ENCODE measurements around the gene ZNF367. TPM values are rescaled to one million over a fixed set of nuclear protein-coding genes. Genes with fewer than 3 reads are reported as not detected.
"Not testable (repeated sequence)": the region's sequence is repeated elsewhere in the genome, so short reads cannot be mapped to it uniquely, and the experiment has no call there.

Gene ZNF367
- polyA plus RNA-seq, 1 donor from 2014 or later: 2.0 TPM

- no peak overlapping the region for H2AFZ ChIP-seq (ENCODE audit: low read depth, low read length)
- H3K4me3 ChIP-seq (ENCODE audit: low read length): no peak overlapping the region
- H3K27me3 ChIP-seq (ENCODE audit: insufficient read depth, low read depth, low read length): no peaks in the 10 kb centered on the region
- H3K27ac ChIP-seq (ENCODE audit: low read length): no peak overlapping the region
- no peaks in the 10 kb centered on the region for H3K79me2 ChIP-seq (replicated peaks; ENCODE audit: insufficient read depth, low read length)
- no peaks in the 10 kb centered on the region for H3K9me3 ChIP-seq (ENCODE audit: low read length)
- H3K36me3 ChIP-seq (ENCODE audit: insufficient read depth, low read length): no peaks in the 10 kb centered on the region
- no peaks in the 10 kb centered on the region for H4K20me1 ChIP-seq (ENCODE audit: insufficient read depth)
- H3K9me2 ChIP-seq (ENCODE audit: insufficient read depth, low read length): no peaks in the 10 kb centered on the region
- H3K9ac ChIP-seq (ENCODE audit: low read length): no peak overlapping the region
- no peaks in the 10 kb centered on the region for H3F3A ChIP-seq (ENCODE audit: insufficient read depth, low read length, poor library complexity, severe bottlenecking)
- H3K4me2 ChIP-seq (ENCODE audit: low read length): no peak overlapping the region
- TF ChIP-seq EZH2 (IDR thresholded peaks at IDR 0.05; ENCODE audit: borderline replicate concordance, insufficient read depth, low read length, poor library complexity, severe bottlenecking) (no peak), RAD21 (conservative IDR thresholded peaks at IDR 0.05) (no peak), EP300 (conservative IDR thresholded peaks at IDR 0.05; ENCODE audit: poor library complexity, severe bottlenecking) (no peak), TAF1 (IDR thresholded peaks at IDR 0.05; ENCODE audit: low read depth) (no peak), SMC3 (conservative IDR thresholded peaks at IDR 0.05; ENCODE audit: poor library complexity) (no peak), REST (IDR thresholded peaks at IDR 0.05; ENCODE audit: borderline replicate concordance) (no peak), CTCF (IDR thresholded peaks at IDR 0.05; ENCODE audit: poor library complexity, severe bottlenecking) (no peak), POLR2AphosphoS5 (IDR thresholded peaks at IDR 0.05) (no peak), MXI1 (conservative IDR thresholded peaks at IDR 0.05; ENCODE audit: poor library complexity, severe bottlenecking) (no peak)
Observed at GRCh38 chr9:96360976-96361375, 57.2 kb downstream of the ZNF367 start.

- not testable (repeated sequence) for H3K79me2 ChIP-seq (replicated peaks; ENCODE audit: insufficient read depth, low read length); H3K27ac ChIP-seq (ENCODE audit: low read length); H3K4me3 ChIP-seq (ENCODE audit: low read length); H3K4me2 ChIP-seq (ENCODE audit: low read length); H3K9me3 ChIP-seq (ENCODE audit: low read length); H3K9me2 ChIP-seq (ENCODE audit: insufficient read depth, low read length); H3K36me3 ChIP-seq (ENCODE audit: insufficient read depth, low read length); H2AFZ ChIP-seq (ENCODE audit: low read depth, low read length); H3F3A ChIP-seq (ENCODE audit: insufficient read depth, low read length, poor library complexity, severe bottlenecking); H3K9ac ChIP-seq (ENCODE audit: low read length); H4K20me1 ChIP-seq (ENCODE audit: insufficient read depth); H3K27me3 ChIP-seq (ENCODE audit: insufficient read depth, low read depth, low read length)
Observed at GRCh38 chr9:96360523-96360922, 57.6 kb downstream of the ZNF367 start.

- H3K4me2 ChIP-seq (ENCODE audit: low read length): no peak overlapping the region
- no peak for TF ChIP-seq CTCF (IDR thresholded peaks at IDR 0.05; ENCODE audit: poor library complexity, severe bottlenecking)
- no peak overlapping the region for H3K27ac ChIP-seq (ENCODE audit: low read length)
- no peaks in the 10 kb centered on the region for H3K9me2 ChIP-seq (ENCODE audit: insufficient read depth, low read length)
- no peaks in the 10 kb centered on the region for H3K36me3 ChIP-seq (ENCODE audit: insufficient read depth, low read length)
- H2AFZ ChIP-seq (ENCODE audit: low read depth, low read length): no peak overlapping the region
- no peaks in the 10 kb centered on the region for H4K20me1 ChIP-seq (ENCODE audit: insufficient read depth)
- no peak overlapping the region for H3K4me3 ChIP-seq (ENCODE audit: low read length)
- no peaks in the 10 kb centered on the region for H3F3A ChIP-seq (ENCODE audit: insufficient read depth, low read length, poor library complexity, severe bottlenecking)
- no peak overlapping the region for H3K9ac ChIP-seq (ENCODE audit: low read length)
- H3K27me3 ChIP-seq (ENCODE audit: insufficient read depth, low read depth, low read length): no peaks in the 10 kb centered on the region
- no peaks in the 10 kb centered on the region for H3K9me3 ChIP-seq (ENCODE audit: low read length)
- no peaks in the 10 kb centered on the region for H3K79me2 ChIP-seq (replicated peaks; ENCODE audit: insufficient read depth, low read length)
Observed at GRCh38 chr9:96350866-96351265, 67.3 kb downstream of the ZNF367 start.
